GM12892 (cell line): ENCODE results near the gene SEC22C.

Experiments used
- DNase-seq: peaks from one replicate; pipeline ENCODE4 v3.0.0; 2011; ENCODE audit not compliant: insufficient read length
- FAIRE-seq: peaks from 2 replicates; lab custom pipeline; 2011; peaks lifted over from hg19 to GRCh38; lab: Jason Lieb, UNC
- POLR2A ChIP-seq: IDR thresholded peaks from 2 replicates; pipeline ENCODE4 v1.6.1; 2011; ENCODE audit warnings: low read depth, low read length, control low read depth
- POLR2AphosphoS5 ChIP-seq: IDR thresholded peaks from 2 replicates; pipeline ENCODE4 v1.6.1; 2011; ENCODE audit warnings: low read depth, low read length, control low read depth
- TAF1 ChIP-seq: IDR thresholded peaks from 2 replicates; pipeline ENCODE4 v1.6.1; 2011; ENCODE audit warnings: low read depth, mild to moderate bottlenecking, control low read depth, low read length, borderline replicate concordance

Gene SEC22C

DNA sequence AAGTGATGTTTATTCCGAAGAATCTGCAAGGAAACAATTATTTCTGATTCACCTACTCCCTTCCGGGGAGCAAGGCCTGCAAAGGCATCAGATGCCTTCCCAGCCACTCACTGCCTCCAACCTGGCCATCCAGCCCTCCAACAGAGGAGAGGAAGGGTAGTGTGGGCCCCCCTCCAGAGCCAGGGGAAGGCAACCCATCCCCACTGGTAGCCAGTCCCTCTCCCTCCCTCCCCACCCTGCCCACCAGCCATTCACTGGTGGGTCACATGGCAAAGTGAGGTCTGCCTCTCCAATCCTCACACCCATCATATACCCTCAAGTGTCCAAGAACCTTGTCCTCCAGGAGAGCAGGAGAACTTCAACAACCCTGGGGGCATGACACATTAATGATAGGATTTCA, 81.7 kb downstream of the SEC22C start:
- no peak for TF ChIP-seq POLR2AphosphoS5
- TF ChIP-seq POLR2A = no peak
- TF ChIP-seq TAF1 = no peak
- FAIRE-seq = no peak

GRCh38 chr3:42499478-42499871, 82.3 kb downstream of the SEC22C start:
- no peak for FAIRE-seq
- TF ChIP-seq POLR2AphosphoS5 (no peak), TAF1 (no peak), POLR2A (no peak)
- DNase-seq = no peak

More for the DNA sequence above, 81.7 kb downstream of the SEC22C start:
- DNase-seq = no peak

- FAIRE-seq (no peak), DNase-seq (no peak)
- no peak for TF ChIP-seq POLR2A
- TF ChIP-seq TAF1 = no peak
- TF ChIP-seq POLR2AphosphoS5 = no peak
These were observed 82.8 kb downstream of the SEC22C start for GRCh38 chr3:42498791-42499477.

- DNase-seq = no peak
- FAIRE-seq = no peak
- TF ChIP-seq POLR2AphosphoS5 (no peak), TAF1 (no peak), POLR2A (no peak)
These were observed 83.7 kb downstream of the SEC22C start for GRCh38 chr3:42498034-42498433.
